ENCODE data around the gene PIGN. TPM values are rescaled to one million over a fixed set of nuclear protein-coding genes. Genes with fewer than 3 reads are reported as not detected.

PIGN gene
- total and polyA plus RNA-seq, 2 donors (not counting 1 experiment from before 2014, with no cell fraction given), result 2.7 to 37.3 TPM

GRCh38 chr18:62226047-62226446, 39.2 kb upstream of the PIGN start:
- Mint-ChIP-seq H3K4me1 (no peaks in the 10 kb centered on the region), H3K27ac (no peak overlapping the region), H3K27me3 (no peaks in the 10 kb centered on the region), H3K4me3 (no peak overlapping the region), H3K9me3 (ENCODE audit: insufficient read depth) (peaks cover 2% of the 10 kb centered on the region)
- ChIA-PET POLR2A (no interaction called here), CTCF (interaction anchor here (1.0 to 1.1 kb wide), 2 partner anchors 23 to 26 kb away, joined by 3 to 4 read pairs; no protein-coding TSS in a partner anchor)
- intact Hi-C loops (cut with micrococcal nuclease), result no loop called here
- Histone ChIP-seq H3K27ac (ENCODE audit: low read length in 2 of 2) (no peak overlapping the region), H3K79me2 (ENCODE audit: control insufficient read depth, insufficient read depth, low read length) (no peaks in the 10 kb centered on the region), H3K9ac (ENCODE audit: low read length) (no peak overlapping the region), H3K4me3 (ENCODE audit: control extremely low read depth in 1 of 5, extremely low read depth in 1 of 5, insufficient read depth in 1 of 5, low read depth in 2 of 5, low read length in 4 of 5) (no peak overlapping the region), H2AFZ (ENCODE audit: insufficient read depth, low read depth, low read length, poor library complexity, severe bottlenecking) (no peak overlapping the region), H3K4me1 (ENCODE audit: control insufficient read depth in 2 of 2, insufficient read depth in 2 of 2, low read length in 2 of 2) (no peaks in the 10 kb centered on the region), H3K4me2 (replicated peaks; ENCODE audit: low read depth, low read length, poor library complexity, severe bottlenecking) (no peak overlapping the region), H4K20me1 (ENCODE audit: control insufficient read depth, insufficient read depth, low read length, poor library complexity, severe bottlenecking) (no peaks in the 10 kb centered on the region), H3K36me3 (replicated peaks in 1 of 2; ENCODE audit: control extremely low read depth in 1 of 2, control insufficient read depth in 1 of 2, extremely low read depth in 1 of 2, insufficient read depth in 2 of 2, low read length in 1 of 2) (peaks cover 5 to 59% of the 10 kb centered on the region in 2 experiments), H3K27me3 (replicated peaks in 1 of 4; ENCODE audit: control extremely low read depth in 1 of 4, control insufficient read depth in 3 of 4, insufficient read depth in 4 of 4, low read length in 3 of 4) (no peaks in the 10 kb centered on the region), H3K9me3 (ENCODE audit: control extremely low read depth in 1 of 3, control insufficient read depth in 2 of 3, insufficient read depth in 1 of 3, low read length in 2 of 3) (peaks cover 3 to 5% (median 3%) of the 10 kb centered on the region in 3 donors)
- no peak for DNase-seq
- TF ChIP-seq CTCF (IDR thresholded peaks at IDR 0.05) (no peak), EZH2 (IDR thresholded peaks at IDR 0.05; ENCODE audit: borderline replicate concordance, insufficient read depth, low read depth, low read length, poor library complexity, severe bottlenecking) (no peak)
- no peak for ATAC-seq (ENCODE audit: low read depth)
- no CpG with 5 or more reads among the region's 3 CpGs for WGBS (ENCODE audit: insufficient coverage)

- TF ChIP-seq CTCF (IDR thresholded peaks at IDR 0.05) (no peak), EZH2 (IDR thresholded peaks at IDR 0.05; ENCODE audit: borderline replicate concordance, insufficient read depth, low read depth, low read length, poor library complexity, severe bottlenecking) (no peak)
- H3K27ac ChIP-seq (ENCODE audit: low read length in 2 of 2), result no peak overlapping the region
- no CpG with 5 or more reads among the region's 2 CpGs for WGBS (ENCODE audit: insufficient coverage)
- Mint-ChIP-seq H3K9me3 (ENCODE audit: insufficient read depth) (peaks cover 2% of the 10 kb centered on the region), H3K4me1 (no peaks in the 10 kb centered on the region), H3K27ac (no peak overlapping the region), H3K27me3 (no peaks in the 10 kb centered on the region), H3K4me3 (no peak overlapping the region)
- no peak for ATAC-seq (ENCODE audit: low read depth)
- H3K36me3 ChIP-seq (replicated peaks in 1 of 2; ENCODE audit: control extremely low read depth in 1 of 2, control insufficient read depth in 1 of 2, extremely low read depth in 1 of 2, insufficient read depth in 2 of 2, low read length in 1 of 2), result peaks cover 5 to 41% of the 10 kb centered on the region in 2 experiments
- CTCF ChIA-PET, result no interaction called here
- no peaks in the 10 kb centered on the region for H3K4me1 ChIP-seq (ENCODE audit: control insufficient read depth in 2 of 2, insufficient read depth in 2 of 2, low read length in 2 of 2)
- no peak overlapping the region for H2AFZ ChIP-seq (ENCODE audit: insufficient read depth, low read depth, low read length, poor library complexity, severe bottlenecking)
- no peaks in the 10 kb centered on the region for H3K27me3 ChIP-seq (replicated peaks in 1 of 4; ENCODE audit: control extremely low read depth in 1 of 4, control insufficient read depth in 3 of 4, insufficient read depth in 4 of 4, low read length in 3 of 4)
- no peak overlapping the region for H3K4me2 ChIP-seq (replicated peaks; ENCODE audit: low read depth, low read length, poor library complexity, severe bottlenecking)
- POLR2A ChIA-PET, result no interaction called here
- no peak overlapping the region for H3K4me3 ChIP-seq (ENCODE audit: control extremely low read depth in 1 of 5, extremely low read depth in 1 of 5, insufficient read depth in 1 of 5, low read depth in 2 of 5, low read length in 4 of 5)
- no peaks in the 10 kb centered on the region for H4K20me1 ChIP-seq (ENCODE audit: control insufficient read depth, insufficient read depth, low read length, poor library complexity, severe bottlenecking)
- peaks cover 2% of the 10 kb centered on the region for H3K79me2 ChIP-seq (ENCODE audit: control insufficient read depth, insufficient read depth, low read length)
- DNase-seq, result no peak
- intact Hi-C loops (cut with micrococcal nuclease), result no loop called here
- peaks cover 3 to 5% (median 3%) of the 10 kb centered on the region in 3 donors for H3K9me3 ChIP-seq (ENCODE audit: control extremely low read depth in 1 of 3, control insufficient read depth in 2 of 3, insufficient read depth in 1 of 3, low read length in 2 of 3)
- H3K9ac ChIP-seq (ENCODE audit: low read length), result no peak overlapping the region
These were observed 37.4 kb upstream of the PIGN start for GRCh38 chr18:62224229-62224628.

All from B cell (primary cell).